Activated CD8-positive, alpha-beta memory T cell treated with anti-CD3 and anti-CD28 coated beads for 36 hours (primary cell): ENCODE results near the gene AURKAIP1. TPM values are rescaled to one million over a fixed set of nuclear protein-coding genes. Genes with fewer than 3 reads are reported as not detected.

Experiments
- CTCF ChIA-PET: fragments of 350-600 bp; sonication (Branson Sonifier 250); formaldehyde crosslinking; loops from one replicate; lab custom pipeline; 2021; ENCODE audit warnings: antibody characterized with exemption; lab: Charles Lee
- POLR2A ChIA-PET: fragments of 350-600 bp; sonication (Branson Sonifier 250); formaldehyde crosslinking; loops from one replicate; lab custom pipeline; 2021; ENCODE audit warnings: antibody characterized with exemption; lab: Charles Lee
- total RNA-seq, 2 experiments: library from RNA; stranded (reverse); gene quantifications; one replicate each; pipeline ENCODE4 v1.2.3, GENCODE V29; 2021

The AURKAIP1 gene
- total RNA-seq, 2 experiments from 2014 or later: 164 to 167 TPM

DNA sequence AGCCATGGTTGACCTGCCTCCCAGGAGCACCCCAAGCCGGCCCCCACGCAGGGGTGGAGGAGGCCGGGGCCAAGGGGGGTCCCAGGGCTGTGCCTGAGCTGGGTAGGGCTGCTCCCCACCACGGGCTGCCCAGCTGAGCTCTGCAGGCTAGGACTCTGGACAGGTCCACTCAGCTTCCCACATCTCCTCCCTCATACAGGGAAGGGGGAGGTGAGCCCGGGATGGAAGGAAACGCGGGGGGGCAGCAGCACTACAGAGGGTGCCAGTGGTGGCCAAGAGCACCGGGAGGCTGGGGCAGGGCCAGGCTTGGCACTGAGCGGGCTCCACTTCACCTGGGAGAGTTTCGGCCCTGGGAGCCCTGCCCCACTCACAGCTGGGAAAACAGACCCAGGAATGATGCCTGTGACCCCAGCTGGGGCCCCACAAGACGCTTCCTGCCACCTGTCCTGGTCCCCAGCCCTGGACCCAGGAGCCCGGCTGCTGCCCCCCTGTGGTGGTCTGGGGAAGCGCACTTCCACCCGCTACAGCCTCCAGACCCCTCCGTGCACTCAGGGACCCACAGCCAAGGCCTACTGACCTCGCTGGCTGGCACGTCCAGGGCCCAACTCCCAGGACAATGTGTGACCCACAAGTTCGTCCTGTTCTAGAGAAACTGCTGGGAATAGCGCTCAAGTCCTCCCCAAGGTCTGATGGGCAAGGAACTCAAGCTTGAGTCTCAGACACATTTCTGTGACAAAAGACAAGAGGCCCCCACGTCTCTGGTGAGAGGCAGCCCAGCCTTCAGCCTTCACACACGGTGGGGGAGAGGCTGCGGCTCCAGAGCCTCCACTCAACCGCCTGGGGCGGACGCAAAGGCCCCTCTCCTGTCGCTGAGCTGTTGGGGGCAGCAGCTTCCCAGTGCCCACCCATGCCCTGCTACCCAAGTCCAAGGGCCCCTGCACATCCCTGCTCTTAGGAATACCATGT, 3.0 kb downstream of the AURKAIP1 start:
- ChIA-PET CTCF (interaction anchor here (0.6 to 4.0 kb wide), 17 partner anchors 9 to 378 kb away, joined by 3 to 14 read pairs (median 3); partner anchors contain the start of genes DVL1, MXRA8 and UBE2J2), POLR2A (interaction anchor here (0.7 to 1.1 kb wide), 3 partner anchors 18 to 159 kb away, joined by 3 read pairs; no protein-coding TSS in a partner anchor)

DNA sequence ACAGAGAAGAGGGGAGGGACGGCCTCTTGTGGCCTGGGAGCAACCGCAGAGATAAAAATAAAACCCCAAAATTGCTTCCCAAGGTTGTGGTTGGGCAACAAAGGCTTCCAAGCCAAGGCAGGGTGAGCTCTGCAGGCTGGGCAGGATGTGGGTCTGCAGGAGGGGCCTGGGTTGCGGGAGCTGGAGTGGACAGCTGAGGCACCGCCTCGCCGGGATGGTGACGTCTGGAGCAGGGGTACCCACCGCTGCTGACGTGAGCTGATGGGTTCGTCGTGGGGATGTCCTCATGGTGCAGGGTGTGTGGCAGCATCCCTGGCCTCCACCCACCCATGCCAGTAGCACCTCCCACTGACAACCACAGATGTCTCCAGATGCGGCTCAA, 3.7 kb downstream of the AURKAIP1 start:
- POLR2A ChIA-PET: interaction anchor here (0.8 kb wide), 1 partner anchor 18 kb away, joined by 3 read pairs; no protein-coding TSS in a partner anchor
- CTCF ChIA-PET: interaction anchor here (0.6 to 4.0 kb wide), 9 partner anchors 8 to 377 kb away, joined by 3 to 14 read pairs (median 4); partner anchors contain the start of genes DVL1 and MXRA8

DNA sequence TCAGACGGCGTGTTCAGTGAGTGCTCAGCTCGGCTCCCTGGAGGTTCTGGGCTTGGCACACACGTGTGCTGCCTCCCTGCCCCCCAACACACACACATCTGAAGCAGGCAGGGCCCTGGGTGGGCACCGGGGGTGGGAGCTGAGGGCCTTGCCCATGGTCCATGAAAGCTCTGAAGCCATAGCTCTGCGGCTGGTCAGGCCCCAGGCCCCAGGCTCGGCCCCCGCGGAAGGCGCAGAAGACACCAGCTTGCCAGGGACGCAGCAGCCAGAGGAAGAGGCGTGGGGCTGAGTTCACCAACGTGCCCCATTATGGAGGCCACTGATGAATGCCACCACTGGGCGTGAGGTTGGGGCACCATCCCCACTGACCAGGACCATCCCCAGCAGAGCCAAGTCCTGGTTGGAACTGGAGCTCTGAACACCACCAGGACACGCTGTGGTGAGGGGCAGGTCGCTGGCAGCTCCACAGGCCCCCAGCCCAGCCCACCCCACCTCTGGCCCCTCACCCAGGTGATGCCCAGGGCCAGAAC, 4.2 kb downstream of the AURKAIP1 start:
- POLR2A ChIA-PET: interaction anchor here (0.6 to 0.8 kb wide), 2 partner anchors 17 to 357 kb away, joined by 3 read pairs; partner anchors contain the start of gene ISG15

DNA sequence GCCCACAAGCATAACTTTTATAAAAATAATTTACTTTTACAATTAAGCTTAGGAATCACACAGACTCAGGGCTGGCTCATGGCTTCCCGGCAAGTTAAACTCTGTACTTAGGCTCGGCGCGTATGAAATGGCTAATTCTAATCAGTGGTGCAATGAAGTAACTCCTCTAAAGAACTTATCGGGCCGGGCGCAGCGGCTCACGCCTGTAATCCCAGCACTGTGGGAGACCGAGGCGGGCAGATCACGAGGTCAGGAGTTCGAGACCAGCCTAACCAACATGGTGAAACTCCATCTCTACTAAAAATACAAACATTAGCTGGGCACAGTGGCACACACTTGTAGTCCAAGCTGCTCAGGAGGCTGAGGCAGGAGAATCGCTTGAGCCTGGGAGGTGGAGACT, 4.9 kb downstream of the AURKAIP1 start:
- POLR2A ChIA-PET: interaction anchor here (0.6 to 1.0 kb wide), 2 partner anchors 133 to 357 kb away, joined by 3 to 5 read pairs; partner anchors contain the start of gene ISG15

More for the DNA sequence above, 4.2 kb downstream of the AURKAIP1 start:
- CTCF ChIA-PET: interaction anchor here (1.3 to 3.6 kb wide), 4 partner anchors 16 to 61 kb away, joined by 3 to 14 read pairs (median 5); partner anchors contain the start of gene DVL1

DNA sequence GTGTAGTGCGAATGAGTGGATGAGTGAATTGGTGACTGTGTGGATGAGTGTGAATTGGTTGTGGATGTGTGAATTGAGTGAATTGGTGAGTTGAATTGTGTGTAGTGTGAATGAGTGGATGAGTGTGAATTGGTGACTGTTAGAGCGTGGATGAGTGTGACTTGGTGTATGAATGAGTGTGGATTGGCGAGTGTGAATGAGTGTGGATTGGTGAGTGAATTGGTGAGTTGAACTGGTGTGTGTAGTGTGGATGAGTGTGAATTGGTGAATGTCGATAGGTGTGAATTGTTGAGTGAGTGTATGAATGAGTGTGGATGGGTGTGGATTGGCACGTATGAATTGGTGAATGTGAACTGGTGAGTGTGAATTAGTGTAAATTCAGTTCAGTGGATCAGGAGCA, 7.7 kb downstream of the AURKAIP1 start:
- CTCF ChIA-PET: interaction anchor here (0.7 kb wide), 1 partner anchor 76 kb away, joined by 3 read pairs; no protein-coding TSS in a partner anchor
- POLR2A ChIA-PET: no interaction called here

More for the DNA sequence above, 4.9 kb downstream of the AURKAIP1 start:
- CTCF ChIA-PET: interaction anchor here (1.3 to 3.6 kb wide), 2 partner anchors 15 to 22 kb away, joined by 3 to 14 read pairs; partner anchors contain the start of gene DVL1

DNA sequence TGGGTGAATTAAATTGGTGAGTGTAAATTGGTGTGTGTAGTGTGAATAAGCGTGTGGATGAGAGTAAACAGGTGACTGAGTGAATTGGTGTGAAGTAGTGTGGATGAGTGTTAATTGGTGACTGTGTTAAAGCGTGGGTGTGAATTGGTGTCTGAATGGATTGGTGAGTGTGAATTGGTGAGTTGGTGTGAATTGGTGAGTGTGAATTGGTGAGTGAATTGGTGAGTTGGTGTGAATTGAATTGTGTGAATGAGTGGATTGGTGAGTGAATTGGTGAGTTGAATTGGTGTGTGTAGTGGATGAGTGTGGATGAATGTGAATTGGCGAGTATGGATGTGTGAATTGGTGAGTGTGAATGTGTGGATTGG, 8.3 kb downstream of the AURKAIP1 start:
- POLR2A ChIA-PET: no interaction called here

DNA sequence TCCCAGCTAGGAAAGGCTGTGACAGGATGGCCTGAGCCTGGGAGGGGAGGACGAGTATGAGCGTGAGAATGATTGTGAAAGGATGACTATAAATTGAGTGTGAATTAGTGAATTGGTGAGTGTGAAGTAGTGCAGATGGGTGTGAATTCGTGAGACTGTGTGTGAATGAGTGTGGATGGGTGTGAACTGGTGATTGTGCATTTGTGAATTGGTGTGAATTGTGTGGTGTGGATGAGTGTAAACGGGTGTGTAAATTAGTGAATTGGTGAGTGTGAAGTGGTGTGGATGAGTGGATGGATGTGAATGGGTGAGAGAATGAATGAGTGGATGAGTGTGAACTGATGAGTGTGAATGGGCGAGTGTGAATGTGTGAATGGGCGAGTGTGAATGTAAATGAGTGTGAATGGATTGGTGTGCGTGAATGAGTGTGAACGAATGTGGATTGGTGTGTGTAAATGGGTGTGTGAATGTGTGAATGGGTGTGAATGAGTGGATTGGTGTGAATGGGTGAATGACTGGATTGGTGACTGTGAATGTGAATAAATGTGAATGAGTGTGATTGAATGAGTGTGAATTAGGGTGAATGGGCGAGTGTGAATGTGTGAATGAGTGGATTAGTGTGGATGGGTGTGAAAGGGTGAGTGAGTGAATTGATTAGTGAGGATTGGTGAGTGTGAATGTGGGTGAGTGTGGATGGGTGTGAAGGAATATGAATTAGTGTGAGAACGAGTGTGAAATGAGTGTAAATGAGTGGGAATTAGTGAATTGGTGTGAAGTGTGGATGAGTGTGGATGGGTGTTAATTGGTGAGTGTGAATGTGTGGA, 8.9 kb downstream of the AURKAIP1 start:
- ChIA-PET CTCF (interaction anchor here (0.6 to 1.7 kb wide), 3 partner anchors 8 to 89 kb away, joined by 4 read pairs; partner anchors contain the start of gene AURKAIP1), POLR2A (no interaction called here)

More for the DNA sequence above, 8.3 kb downstream of the AURKAIP1 start:
- CTCF ChIA-PET: no interaction called here

DNA sequence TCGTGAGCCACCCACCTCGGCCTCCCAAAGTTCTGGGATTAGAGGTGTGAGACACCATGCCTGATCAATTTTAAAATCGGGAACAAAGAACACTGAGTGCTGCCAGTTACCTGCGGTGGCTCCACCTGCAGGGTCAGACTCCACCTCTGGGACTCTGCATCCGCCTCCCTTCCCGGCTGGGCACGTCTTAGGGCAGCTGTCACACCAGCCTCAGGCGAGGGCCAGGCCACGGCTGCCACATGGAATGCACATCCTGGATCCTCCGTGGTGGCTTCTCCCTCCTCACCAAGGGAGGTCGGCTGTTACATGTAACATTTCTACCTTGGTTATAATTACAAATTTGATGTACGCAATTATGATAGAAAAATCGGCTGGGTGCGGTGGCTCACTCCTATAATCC, 10.7 kb downstream of the AURKAIP1 start:
- CTCF ChIA-PET: interaction anchor here (1.7 kb wide), 1 partner anchor 8 kb away, joined by 4 read pairs; no protein-coding TSS in a partner anchor
- POLR2A ChIA-PET: no interaction called here

DNA sequence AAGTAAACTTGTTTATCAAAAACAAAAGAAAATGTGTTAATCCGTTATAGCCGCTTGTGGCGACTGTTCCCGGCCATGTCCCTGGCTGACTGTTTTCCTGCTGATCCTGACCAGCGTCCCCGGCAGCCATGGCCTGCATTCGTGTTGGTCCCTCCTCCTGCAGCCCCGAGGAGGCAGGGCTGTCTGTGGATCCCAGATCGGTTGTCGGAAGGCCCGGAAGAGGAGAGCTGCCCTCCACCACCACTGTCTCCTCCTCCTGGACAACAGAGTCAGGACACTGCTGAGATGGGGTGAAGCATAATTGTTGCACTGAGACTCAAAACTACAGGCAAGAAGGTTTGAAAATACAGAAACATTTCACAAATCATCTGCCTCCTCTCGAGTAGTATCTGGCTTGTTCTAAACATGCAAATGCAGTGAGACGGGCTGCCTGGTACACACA, 13.0 kb downstream of the AURKAIP1 start:
- POLR2A ChIA-PET: no interaction called here
- CTCF ChIA-PET: no interaction called here

DNA sequence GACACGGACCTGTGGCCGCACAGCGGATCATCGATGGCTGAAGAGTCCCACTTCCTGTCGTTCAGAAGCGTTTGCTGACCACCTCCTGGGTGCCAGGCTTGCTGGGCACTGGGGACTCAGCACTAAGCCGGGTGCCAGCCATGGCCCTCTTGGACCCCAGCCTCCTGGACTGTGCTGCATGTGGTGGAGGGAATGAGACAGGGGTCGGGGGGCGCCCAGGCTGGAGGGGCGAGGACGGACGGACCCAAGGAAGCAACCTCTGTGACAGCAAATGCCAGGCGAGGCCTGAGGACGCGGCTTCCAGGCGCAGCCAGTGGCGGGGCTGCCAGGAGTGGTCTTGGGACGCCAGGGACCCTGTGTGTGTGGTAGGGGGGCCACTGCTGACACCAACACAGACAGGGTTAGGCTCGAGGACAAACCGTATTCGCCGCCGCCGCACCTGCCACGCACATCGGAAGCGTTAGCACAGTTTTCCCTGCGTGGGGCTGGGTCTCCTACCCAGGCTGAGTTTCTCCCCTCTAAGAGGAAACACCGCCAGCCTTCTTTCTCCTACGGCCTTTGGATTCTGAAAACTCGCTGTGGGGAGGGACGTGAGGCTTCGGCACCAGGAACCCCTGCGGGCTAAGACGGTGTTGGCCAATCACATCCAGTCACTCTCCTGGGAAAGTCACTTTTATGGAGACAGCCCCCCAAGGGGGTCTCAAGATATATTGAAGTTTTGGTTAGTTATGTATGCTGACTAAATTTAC, 13.6 kb downstream of the AURKAIP1 start:
- ChIA-PET CTCF (no interaction called here), POLR2A (no interaction called here)

DNA sequence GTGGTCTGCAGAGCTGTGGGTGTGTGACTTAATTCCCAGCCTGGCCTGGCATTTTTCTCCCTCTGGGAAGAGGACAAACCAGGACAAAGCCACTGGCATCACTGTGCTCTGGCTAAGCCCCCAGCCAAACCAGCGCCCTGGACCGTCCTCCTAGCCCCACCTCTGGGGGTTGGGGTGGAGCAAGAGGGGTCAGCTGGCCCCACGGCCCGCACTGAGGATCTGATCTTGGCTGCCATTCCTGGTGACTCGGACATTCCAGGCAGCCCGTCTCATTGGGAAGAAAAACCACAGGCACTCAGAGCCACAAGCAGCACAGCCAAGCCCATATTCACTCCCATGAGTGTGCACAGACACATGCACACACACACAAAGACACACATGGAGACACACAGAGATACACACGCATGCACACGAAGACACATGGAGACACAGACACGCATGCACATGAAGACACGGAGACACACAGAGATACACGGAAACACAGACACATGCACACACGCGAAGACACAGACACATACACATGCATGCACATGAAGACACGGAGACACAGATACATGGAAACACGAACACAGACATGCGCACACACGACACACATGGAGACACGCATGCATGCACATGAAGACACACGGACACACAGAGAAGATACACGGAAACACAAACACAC, 14.4 kb downstream of the AURKAIP1 start:
- CTCF ChIA-PET: interaction anchor here (0.6 kb wide), 1 partner anchor 167 kb away, joined by 3 read pairs; no protein-coding TSS in a partner anchor
- POLR2A ChIA-PET: no interaction called here

DNA sequence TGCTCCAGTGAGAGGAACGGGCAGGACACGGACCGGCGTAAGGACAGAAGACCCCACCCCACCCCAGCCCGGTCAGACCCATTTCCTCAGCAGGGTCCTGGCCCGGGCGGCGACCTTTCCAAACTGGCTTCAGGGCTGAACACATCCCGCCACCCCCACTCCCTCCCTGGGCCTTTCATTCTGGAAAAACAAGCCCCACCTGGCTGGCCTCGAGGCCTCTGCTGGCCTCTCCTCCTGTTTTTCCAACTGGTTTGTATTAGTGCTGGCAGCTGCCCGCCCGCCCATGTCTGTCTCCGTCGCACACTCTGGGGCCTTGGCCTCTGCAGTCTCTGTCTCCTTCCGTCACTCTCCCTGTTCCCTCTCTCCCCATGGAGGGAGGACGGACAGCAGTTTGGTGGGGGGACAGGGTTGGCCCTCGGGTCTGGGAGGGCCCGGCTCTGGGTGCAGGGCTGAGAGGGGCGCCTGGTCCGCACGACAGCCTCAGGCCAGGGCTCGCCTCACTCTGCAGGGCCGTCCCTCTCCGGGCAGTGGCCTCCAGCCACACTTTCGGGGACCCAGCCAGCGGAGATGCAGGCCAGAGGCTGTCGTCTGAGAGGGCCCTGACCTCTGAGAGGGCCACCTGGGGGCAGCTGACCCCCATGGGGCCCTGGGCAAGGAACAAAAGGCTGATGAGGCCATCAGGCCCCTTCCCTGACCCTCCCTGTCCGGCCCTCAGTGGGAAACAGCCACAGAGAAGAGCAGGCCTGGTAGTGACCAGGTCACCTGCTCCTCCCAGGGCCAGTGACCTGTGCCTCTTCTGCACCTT, 15.1 kb downstream of the AURKAIP1 start:
- ChIA-PET CTCF (interaction anchor here (0.6 to 2.1 kb wide), 3 partner anchors 11 to 168 kb away, joined by 3 to 12 read pairs (median 3); partner anchors contain the start of gene AURKAIP1), POLR2A (no interaction called here)

DNA sequence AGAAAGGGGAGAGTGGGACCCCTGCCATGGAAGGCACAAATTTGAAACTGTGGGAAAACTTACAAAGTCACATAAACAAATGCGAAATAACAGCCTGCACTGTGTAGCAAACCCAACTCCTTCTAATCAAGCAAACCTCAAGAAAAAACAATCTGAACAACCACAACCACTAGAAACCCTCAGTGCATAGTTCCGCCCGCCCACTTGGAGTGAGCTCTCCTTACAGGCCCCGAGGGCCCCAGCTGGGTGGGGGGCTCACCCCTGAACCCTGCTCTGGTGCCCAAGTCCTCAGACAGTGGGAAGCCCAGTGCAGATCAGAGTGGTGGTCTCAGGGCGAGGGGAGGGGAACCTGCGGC, 15.7 kb downstream of the AURKAIP1 start:
- ChIA-PET CTCF (interaction anchor here (1.1 to 2.1 kb wide), 2 partner anchors 11 to 14 kb away, joined by 3 to 12 read pairs; partner anchors contain the start of gene AURKAIP1), POLR2A (no interaction called here)

DNA sequence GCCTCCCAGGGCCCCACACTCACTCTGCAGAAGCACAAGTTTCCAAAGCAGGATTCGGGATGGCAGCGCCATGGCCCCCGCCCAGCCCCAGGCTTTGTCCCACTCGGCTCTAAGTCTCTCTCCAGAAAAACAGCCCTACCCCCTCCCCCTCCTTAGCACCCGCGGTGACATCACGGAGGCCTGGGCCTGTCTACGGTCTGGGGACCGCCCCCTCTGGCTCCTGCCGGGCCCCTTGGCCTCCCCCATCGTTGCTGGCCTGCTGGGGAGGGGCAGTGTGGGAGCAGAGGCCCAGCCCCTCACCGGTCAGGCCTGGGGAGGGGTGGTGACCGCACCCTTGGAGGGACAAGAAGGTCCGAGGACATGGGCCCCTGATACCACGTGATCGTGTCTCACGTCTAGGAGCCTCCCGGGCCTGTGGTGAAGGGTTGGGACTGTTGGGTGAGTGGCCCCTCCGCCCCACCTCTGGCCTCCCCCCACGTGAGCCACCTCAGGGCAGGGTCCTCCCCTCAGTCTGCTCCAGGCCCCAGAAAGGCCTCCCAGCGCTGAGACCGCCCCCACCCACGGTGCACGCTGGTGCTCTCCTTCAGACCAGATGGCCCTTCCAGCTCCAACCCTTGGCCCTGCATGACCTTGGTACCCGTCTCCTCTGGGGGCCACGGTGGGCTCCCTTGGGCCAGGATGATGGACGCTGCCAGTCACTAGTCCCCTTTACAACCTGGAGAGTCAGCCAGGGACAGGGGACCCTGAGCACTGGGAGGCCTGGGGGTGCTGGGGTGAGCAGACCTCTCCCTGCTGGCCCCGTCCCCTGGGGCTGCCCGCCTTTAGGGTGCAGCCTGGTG, 16.4 kb downstream of the AURKAIP1 start, which contains the start of gene MXRA8:
Gene MXRA8 (minus strand): TSS at position 123 of the 839 bp plus-strand sequence. CDS start 51 bp downstream, at position 72.
- ChIA-PET CTCF (interaction anchor here (1.1 to 2.1 kb wide), 2 partner anchors 10 to 15 kb away, joined by 3 to 12 read pairs; partner anchors contain the start of gene AURKAIP1), POLR2A (no interaction called here)

DNA sequence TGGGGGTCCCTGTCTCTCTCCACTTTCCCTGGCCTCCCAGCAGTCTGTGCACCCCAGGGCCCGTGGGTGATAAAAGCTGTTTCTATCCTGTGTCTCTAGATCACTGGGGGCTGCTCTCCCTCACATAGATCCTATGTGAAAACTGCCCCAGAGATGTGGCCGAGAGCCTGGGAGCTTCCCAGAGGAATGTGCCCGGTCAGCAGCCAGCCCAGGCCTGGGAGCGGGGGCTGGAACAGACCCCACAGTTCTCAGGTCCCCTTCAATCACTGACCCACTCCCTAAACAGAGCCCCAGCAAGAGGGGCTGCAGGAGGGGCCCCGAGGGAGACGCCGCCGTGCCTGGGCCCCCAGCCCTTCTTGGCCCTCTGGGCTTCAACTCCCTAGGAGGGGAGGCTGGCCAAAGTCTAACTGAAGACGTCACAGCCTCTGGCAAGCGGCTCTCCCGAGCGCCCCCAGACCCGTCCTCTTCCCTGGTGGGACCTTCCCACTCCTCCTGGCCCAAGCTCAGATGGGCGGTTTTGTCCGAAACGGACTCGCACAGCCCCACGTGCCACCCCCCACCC, 17.1 kb downstream of the AURKAIP1 start:
- POLR2A ChIA-PET: no interaction called here
- CTCF ChIA-PET: interaction anchor here (2.1 kb wide), 1 partner anchor 15 kb away, joined by 12 read pairs; the partner anchor contains the start of gene AURKAIP1
